Measurements from ENCODE around the gene RNASEL. TPM values are rescaled to one million over a fixed set of nuclear protein-coding genes. Genes with fewer than 3 reads are reported as not detected.
"Not testable (repeated sequence)": the region's sequence is repeated elsewhere in the genome, so short reads cannot be mapped to it uniquely, and the experiment has no call there.

RNASEL gene
- total RNA-seq = 10 to 100 TPM; 11.4 to 13.2 TPM

GRCh38 chr1:182588500-182589396 is at the start of gene RNASEL:
RNASEL (minus strand) TSS chr1:182589256; CDS start chr1:182586806, 2,450 bp downstream.
- peak; percentile 57 for DNase-seq
- H3K36me3 Mint-ChIP-seq = peaks cover 24% of the 10 kb centered on the region
- peak within 1 kb of the TSS; percentile 90 for H3K4me3 Mint-ChIP-seq
- peaks cover 6% of the 10 kb centered on the region for H3K27me3 Mint-ChIP-seq
- POLR2A ChIA-PET = interaction anchor here (1.1 kb wide), 1 partner anchor 251 kb away, joined by 3 read pairs; no protein-coding TSS in a partner anchor
- H3K4me1 Mint-ChIP-seq = peaks cover 19% of the 10 kb centered on the region
- peak within 1 kb of the TSS; percentile 98 for H3K27ac Mint-ChIP-seq
- H3K9me3 Mint-ChIP-seq = no peaks in the 10 kb centered on the region
- peak; percentile 88 for ATAC-seq (ENCODE audit: low read depth)

DNA sequence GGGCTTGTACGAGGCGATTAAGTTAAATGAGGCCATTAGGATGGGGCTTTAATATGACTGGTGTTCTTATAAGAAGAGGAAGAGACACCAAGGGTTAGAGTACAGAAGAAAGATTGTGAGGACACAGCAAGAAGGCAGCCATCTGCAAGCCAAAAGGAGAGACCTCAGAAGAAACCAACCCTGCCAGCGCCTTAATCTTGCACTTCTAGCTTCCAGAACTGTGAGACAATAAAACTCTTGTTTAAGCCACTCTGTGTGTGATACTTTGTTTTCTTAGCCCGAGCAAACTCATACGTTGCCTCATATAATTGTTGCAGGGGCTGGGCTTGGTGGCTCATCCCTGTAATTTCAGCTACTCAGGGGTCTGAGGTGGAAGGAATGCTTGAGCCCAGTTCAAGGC is 48.7 kb upstream of the RNASEL start:
- no peaks in the 10 kb centered on the region for H3K36me3 Mint-ChIP-seq
- ATAC-seq (ENCODE audit: low read depth) (no peak), DNase-seq (no peak)
- POLR2A ChIA-PET = no interaction called here
- no peak overlapping the region for H3K4me3 Mint-ChIP-seq
- H3K27ac Mint-ChIP-seq = no peak overlapping the region
- H3K27me3 Mint-ChIP-seq = peaks cover 41% of the 10 kb centered on the region
- H3K9me3 Mint-ChIP-seq = no peaks in the 10 kb centered on the region
- H3K4me1 Mint-ChIP-seq = peaks cover 3% of the 10 kb centered on the region

DNA sequence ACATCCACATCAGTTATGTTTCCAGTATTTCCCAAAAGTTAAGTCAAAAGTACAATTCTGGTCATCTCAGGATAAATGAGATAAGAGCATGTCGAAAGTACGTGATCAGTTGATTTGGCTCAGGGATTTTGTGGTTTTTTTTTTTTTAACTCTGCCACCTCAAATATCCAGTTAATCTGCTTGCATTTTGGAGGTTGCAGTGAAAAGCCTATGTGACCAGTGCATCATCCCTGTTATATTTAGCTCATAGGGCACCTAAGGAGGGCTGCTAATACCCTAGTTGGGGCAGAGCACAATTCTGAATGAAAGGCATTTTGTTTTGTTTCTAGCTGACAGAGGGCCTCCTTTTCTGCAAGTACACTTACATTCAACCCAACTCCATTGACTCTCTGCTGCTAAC is 46.8 kb upstream of the RNASEL start:
- H3K36me3 Mint-ChIP-seq = no peaks in the 10 kb centered on the region
- POLR2A ChIA-PET = interaction anchor here (0.8 kb wide), 1 partner anchor 20 kb away, joined by 3 read pairs; no protein-coding TSS in a partner anchor
- ATAC-seq (ENCODE audit: low read depth) (no peak), DNase-seq (no peak)
- no peaks in the 10 kb centered on the region for H3K9me3 Mint-ChIP-seq
- H3K27me3 Mint-ChIP-seq = peaks cover 47% of the 10 kb centered on the region
- H3K27ac Mint-ChIP-seq = no peak overlapping the region
- H3K4me3 Mint-ChIP-seq = no peak overlapping the region
- H3K4me1 Mint-ChIP-seq = peaks cover 13% of the 10 kb centered on the region

- H3K9me3 Mint-ChIP-seq = no peaks in the 10 kb centered on the region
- H3K36me3 Mint-ChIP-seq = no peaks in the 10 kb centered on the region
- H3K27me3 Mint-ChIP-seq = peaks cover 49% of the 10 kb centered on the region
- H3K4me1 Mint-ChIP-seq = peaks cover 24% of the 10 kb centered on the region
- H3K27ac Mint-ChIP-seq = no peak overlapping the region
- ATAC-seq (ENCODE audit: low read depth) (no peak), DNase-seq (no peak)
- H3K4me3 Mint-ChIP-seq = no peak overlapping the region
- POLR2A ChIA-PET = no interaction called here
These were observed 45.4 kb upstream of the RNASEL start for GRCh38 chr1:182634306-182635072.

DNA sequence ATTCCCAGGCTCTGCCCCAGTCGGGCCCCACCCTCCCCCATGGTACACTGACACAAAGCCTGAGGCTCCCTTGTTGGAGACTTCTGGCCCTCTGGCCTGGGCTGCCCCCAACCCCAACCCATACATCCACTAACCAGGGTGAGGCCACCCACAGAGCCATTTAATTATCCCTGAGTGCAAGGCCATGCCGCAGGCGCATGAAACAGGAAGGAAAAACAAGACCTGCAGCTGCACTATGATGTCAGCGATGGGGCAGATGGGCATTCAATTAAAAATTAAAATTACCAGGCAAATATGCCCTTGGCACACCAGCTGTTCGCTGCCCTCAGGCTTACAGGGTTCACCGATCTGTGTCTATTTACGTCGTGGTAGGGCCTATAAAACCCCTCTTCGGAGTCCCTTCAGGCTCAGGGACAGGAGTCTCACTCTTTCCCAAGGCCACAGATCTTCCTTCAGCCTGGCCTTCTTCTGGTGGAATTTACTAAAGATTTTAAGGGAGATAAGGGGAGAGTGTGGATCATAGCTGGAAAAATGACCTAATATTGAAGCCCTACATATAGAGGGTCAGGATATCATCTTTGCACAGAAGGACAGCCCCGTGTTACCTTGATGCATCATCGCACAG is 44.7 kb upstream of the RNASEL start:
- POLR2A ChIA-PET = no interaction called here
- Mint-ChIP-seq H3K4me1 (peaks cover 27% of the 10 kb centered on the region), H3K27ac (no peak overlapping the region), H3K9me3 (no peaks in the 10 kb centered on the region), H3K4me3 (no peak overlapping the region), H3K27me3 (peaks cover 51% of the 10 kb centered on the region), H3K36me3 (no peaks in the 10 kb centered on the region)
- no peak for DNase-seq
- no peak for ATAC-seq (ENCODE audit: low read depth)

DNA sequence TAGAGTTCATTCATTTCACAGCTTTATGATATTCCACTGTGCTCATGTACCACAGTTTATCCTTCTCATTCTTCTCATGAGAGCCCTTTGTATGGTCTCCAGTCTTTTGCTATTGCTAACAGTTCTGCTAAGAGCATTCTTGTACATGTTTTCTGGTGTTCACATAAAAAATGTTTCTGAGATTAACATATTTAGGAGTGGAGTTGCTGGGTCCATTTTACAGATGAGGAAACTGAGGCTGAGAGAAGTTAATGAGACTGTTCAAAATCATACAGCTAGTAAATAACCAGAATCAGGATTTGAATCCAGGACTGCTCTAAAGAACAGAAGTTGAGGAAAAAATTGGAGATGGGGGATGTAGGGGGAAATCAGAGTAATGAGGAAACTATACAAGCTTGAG is 44.0 kb upstream of the RNASEL start:
- ATAC-seq (ENCODE audit: low read depth) (no peak), DNase-seq (no peak)
- H3K27ac Mint-ChIP-seq = no peak overlapping the region
- H3K4me3 Mint-ChIP-seq = no peak overlapping the region
- peaks cover 48% of the 10 kb centered on the region for H3K27me3 Mint-ChIP-seq
- H3K4me1 Mint-ChIP-seq = peaks cover 27% of the 10 kb centered on the region
- no peaks in the 10 kb centered on the region for H3K9me3 Mint-ChIP-seq
- POLR2A ChIA-PET = no interaction called here
- no peaks in the 10 kb centered on the region for H3K36me3 Mint-ChIP-seq

DNA sequence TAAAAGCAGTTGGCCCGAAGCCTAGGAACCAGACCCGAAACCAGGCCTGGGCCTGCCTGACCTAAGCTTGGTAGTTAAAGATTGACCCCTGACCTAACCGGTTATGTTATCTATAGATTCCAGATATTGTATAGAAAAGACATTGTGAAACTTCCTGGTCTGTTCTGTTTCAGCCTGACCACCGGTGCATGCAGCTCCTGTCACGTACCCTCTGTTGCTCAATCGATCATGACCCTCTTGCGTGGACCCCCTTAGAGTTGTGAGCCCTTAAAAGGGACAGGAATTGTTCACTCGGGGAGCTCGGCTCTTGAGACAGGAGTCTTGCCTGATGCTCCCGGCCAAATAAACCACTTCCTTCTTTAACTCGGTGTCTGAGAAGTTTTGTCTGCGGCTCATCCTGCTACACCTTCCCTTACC is 43.4 kb upstream of the RNASEL start:
- H3K9me3 Mint-ChIP-seq; H3K36me3 Mint-ChIP-seq; POLR2A ChIA-PET; ATAC-seq (ENCODE audit: low read depth); DNase-seq; H3K27ac Mint-ChIP-seq: not testable (repeated sequence)
- H3K4me1 Mint-ChIP-seq = peaks cover 27% of the 10 kb centered on the region
- peaks cover 46% of the 10 kb centered on the region for H3K27me3 Mint-ChIP-seq
- peak overlapping the region; percentile 7 for H3K4me3 Mint-ChIP-seq

- DNase-seq (no peak), ATAC-seq (ENCODE audit: low read depth) (no peak)
- POLR2A ChIA-PET = no interaction called here
- H3K36me3 Mint-ChIP-seq = no peaks in the 10 kb centered on the region
- H3K27ac Mint-ChIP-seq = no peak overlapping the region
- no peaks in the 10 kb centered on the region for H3K9me3 Mint-ChIP-seq
- peaks cover 47% of the 10 kb centered on the region for H3K27me3 Mint-ChIP-seq
- peaks cover 27% of the 10 kb centered on the region for H3K4me1 Mint-ChIP-seq
- no peak overlapping the region for H3K4me3 Mint-ChIP-seq
These were observed 42.9 kb upstream of the RNASEL start for GRCh38 chr1:182631954-182632353.

DNA sequence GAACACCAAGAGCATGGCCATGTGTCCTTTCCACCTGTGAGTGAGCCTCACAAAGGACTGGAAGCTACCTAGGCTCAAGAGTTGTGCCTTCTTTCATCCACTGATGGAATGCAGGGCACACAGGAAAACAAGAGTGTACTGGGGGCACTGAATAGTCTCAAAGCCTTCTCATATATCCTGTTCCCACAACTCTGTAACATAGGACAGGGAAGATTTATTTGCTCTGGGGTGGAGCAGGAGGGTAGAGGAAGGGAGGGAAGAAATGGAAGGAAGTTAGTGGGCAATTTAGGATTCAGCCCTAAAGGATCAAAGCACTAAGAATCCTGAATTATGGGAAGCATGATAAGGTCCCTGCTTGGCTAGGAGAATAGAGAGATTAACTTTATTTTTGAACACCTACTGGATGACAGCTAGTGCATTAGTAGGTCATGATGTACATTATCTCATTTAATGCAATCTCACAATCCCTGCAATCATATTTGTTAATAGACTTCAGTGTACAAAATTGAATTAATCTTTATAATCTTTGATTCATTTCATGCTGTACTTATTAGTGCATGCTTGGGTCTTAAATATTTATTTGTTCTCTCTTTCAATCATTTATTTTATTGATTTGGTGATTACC is 42.1 kb upstream of the RNASEL start:
- Mint-ChIP-seq H3K9me3 (no peaks in the 10 kb centered on the region), H3K27ac (no peak overlapping the region), H3K36me3 (no peaks in the 10 kb centered on the region), H3K27me3 (peaks cover 50% of the 10 kb centered on the region), H3K4me1 (peaks cover 34% of the 10 kb centered on the region), H3K4me3 (no peak overlapping the region)
- DNase-seq (no peak), ATAC-seq (ENCODE audit: low read depth) (no peak)
- POLR2A ChIA-PET = no interaction called here

GRCh38 chr1:182630586-182630985 is 41.5 kb upstream of the RNASEL start:
- Mint-ChIP-seq H3K4me1 (peaks cover 36% of the 10 kb centered on the region), H3K9me3 (no peaks in the 10 kb centered on the region), H3K27ac (no peak overlapping the region), H3K27me3 (peaks cover 47% of the 10 kb centered on the region), H3K36me3 (no peaks in the 10 kb centered on the region), H3K4me3 (no peak overlapping the region)
- DNase-seq (no peak), ATAC-seq (ENCODE audit: low read depth) (no peak)
- POLR2A ChIA-PET = no interaction called here

DNA sequence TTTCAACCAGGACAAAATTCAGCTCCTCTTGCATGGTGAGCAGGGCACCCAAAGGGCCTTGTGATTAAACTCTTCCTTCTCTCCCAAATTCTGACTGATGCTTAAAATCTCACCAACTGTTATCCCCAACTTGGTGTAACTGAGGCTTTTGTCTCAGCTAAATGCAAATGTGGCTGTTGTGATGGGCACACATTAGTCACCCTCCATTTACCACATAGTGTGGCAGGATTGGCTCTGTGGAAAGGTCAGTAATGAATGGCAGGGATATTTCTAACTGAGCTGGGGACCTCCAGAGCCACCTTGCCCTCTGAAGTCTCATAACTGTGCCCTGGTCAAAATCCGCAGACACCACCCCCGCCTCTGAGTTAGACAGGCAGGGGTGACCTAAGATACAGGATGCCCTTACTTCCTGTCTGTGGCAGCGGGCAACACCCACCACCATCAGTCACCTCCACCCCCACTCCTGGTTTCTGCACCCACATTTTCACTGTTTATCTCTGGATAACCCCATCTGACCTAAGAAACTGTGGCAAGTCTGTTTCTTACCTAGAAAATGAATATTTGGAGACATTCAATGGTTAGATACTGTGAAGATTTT is 40.5 kb upstream of the RNASEL start:
- H3K4me1 Mint-ChIP-seq = peaks cover 42% of the 10 kb centered on the region
- POLR2A ChIA-PET = no interaction called here
- no peak overlapping the region for H3K27ac Mint-ChIP-seq
- no peaks in the 10 kb centered on the region for H3K9me3 Mint-ChIP-seq
- ATAC-seq (ENCODE audit: low read depth) (peak; percentile 63), DNase-seq (no peak)
- H3K27me3 Mint-ChIP-seq = peaks cover 39% of the 10 kb centered on the region
- no peak overlapping the region for H3K4me3 Mint-ChIP-seq
- no peaks in the 10 kb centered on the region for H3K36me3 Mint-ChIP-seq

DNA sequence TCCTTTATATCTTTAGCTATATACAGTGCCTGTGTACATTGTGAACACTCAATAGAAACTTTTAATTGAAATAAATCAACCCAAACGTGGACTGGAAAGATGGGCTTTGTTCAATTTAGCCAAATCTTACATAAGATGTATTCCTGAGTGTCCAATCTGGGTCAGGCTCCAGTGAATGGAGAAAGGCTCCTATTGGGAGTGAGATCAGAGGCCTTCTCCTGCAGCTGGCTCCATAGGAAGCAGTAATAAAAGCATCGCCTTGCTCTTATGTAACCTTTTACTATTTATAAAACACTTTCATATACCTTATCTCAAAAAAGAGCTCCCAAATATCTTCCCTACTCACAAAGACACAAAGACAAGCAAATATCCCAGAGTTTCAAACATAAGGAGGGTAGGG is 40.0 kb upstream of the RNASEL start:
- no peak overlapping the region for H3K27ac Mint-ChIP-seq
- POLR2A ChIA-PET = interaction anchor here (0.8 kb wide), 1 partner anchor 20 kb away, joined by 3 read pairs; no protein-coding TSS in a partner anchor
- H3K4me1 Mint-ChIP-seq = peaks cover 44% of the 10 kb centered on the region
- ATAC-seq (ENCODE audit: low read depth) = no peak
- DNase-seq = no peak
- H3K36me3 Mint-ChIP-seq = no peaks in the 10 kb centered on the region
- H3K9me3 Mint-ChIP-seq = no peaks in the 10 kb centered on the region
- H3K4me3 Mint-ChIP-seq = no peak overlapping the region
- peaks cover 39% of the 10 kb centered on the region for H3K27me3 Mint-ChIP-seq

DNA sequence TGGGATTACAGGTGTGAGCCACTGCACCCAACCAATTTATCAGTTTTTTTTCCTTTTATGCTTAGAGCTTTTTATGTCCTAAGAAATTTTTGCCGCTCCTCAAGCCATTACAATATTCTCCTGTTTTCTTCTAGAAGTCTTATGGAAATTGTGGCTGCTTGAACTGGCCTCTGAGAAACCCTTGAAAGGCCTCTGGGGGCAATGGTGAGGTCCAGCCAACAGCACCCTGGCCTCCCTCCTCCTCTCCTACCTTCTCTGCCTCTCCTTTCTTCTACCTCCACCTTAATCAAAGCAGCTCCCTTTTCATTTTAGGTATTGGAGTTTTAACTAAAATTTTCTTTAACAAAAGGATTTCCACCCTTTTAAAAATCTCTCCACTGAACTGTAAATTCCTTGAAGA is 39.6 kb upstream of the RNASEL start:
- Mint-ChIP-seq H3K36me3 (no peaks in the 10 kb centered on the region), H3K27me3 (peaks cover 40% of the 10 kb centered on the region), H3K27ac (no peak overlapping the region), H3K4me3 (no peak overlapping the region), H3K4me1 (peaks cover 46% of the 10 kb centered on the region), H3K9me3 (no peaks in the 10 kb centered on the region)
- ATAC-seq (ENCODE audit: low read depth) = no peak
- POLR2A ChIA-PET = interaction anchor here (0.8 kb wide), 1 partner anchor 20 kb away, joined by 3 read pairs; no protein-coding TSS in a partner anchor
- DNase-seq = no peak

All from activated naive CD8-positive, alpha-beta T cell treated with anti-CD3 and anti-CD28 coated beads, Interleukin-2, amount 10 ng/mL, durations not matched to agents 7 days and 5 days (primary cell).